Upper lobe of left lung (tissue), 6 donors: Measurements from ENCODE around the gene ANK3. TPM values are rescaled to one million over a fixed set of nuclear protein-coding genes. Genes with fewer than 3 reads are reported as not detected.
A peak's percentile ranks its signal among the peaks of the same experiment; 100 is the strongest.

Source experiments
- ATAC-seq, 2 donors: fragments of 200-7000 bp; cut with Tn5 transposase; one replicate each; pipeline ENCODE4 v1.9.1; 2022; ENCODE audit warnings: mild to moderate bottlenecking in 2 of 2, moderate library complexity in 2 of 2; ENCODE audit not compliant: low FRiP score in 2 of 2
- DNase-seq, 2 donors: peaks; one replicate each; pipeline ENCODE4 v3.0.0-alpha.2; 2019 to 2020
- H3K27ac ChIP-seq, 4 donors: fragments of 200-600 bp; sonication (generic); one replicate each; pipeline ENCODE4 v1.5.1; 2016 to 2019
- H3K27me3 ChIP-seq, 4 donors: fragments of 200-600 bp; sonication (generic); one replicate each; pipeline ENCODE4 v1.5.1; 2017 to 2019
- H3K36me3 ChIP-seq, 4 donors: fragments of 200-600 bp; sonication (generic); one replicate each; pipeline ENCODE4 v1.5.1; 2016 to 2019
- H3K4me1 ChIP-seq, 4 donors: fragments of 200-600 bp; sonication (generic); one replicate each; pipeline ENCODE4 v1.5.1; 2018 to 2019
- H3K4me3 ChIP-seq, 4 donors: fragments of 200-600 bp; sonication (generic); one replicate each; pipeline ENCODE4 v1.5.1; 2017 to 2019; ENCODE audit warnings: mild to moderate bottlenecking in 2 of 4, moderate library complexity in 1 of 4
- H3K9me3 ChIP-seq, 4 donors: fragments of 200-600 bp; sonication (generic); one replicate each; pipeline ENCODE4 v1.5.1; 2018 to 2019
- CTCF ChIP-seq, 6 experiments: fragments of 450-650 bp in 4 of 6; fragments of 200-600 bp in 2 of 6; sonication (generic) in 2 of 6; IDR thresholded peaks; one replicate each; pipeline ENCODE4 v1.5.1; 2016 to 2019; ENCODE audit warnings: antibody characterized with exemption in 6 of 6
- EP300 ChIP-seq, 4 donors: sonication (generic); formaldehyde crosslinking; IDR thresholded peaks; one replicate each; pipeline ENCODE4 v1.5.1; 2017; ENCODE audit warnings: antibody characterized with exemption in 4 of 4, control low read depth in 2 of 4
- POLR2A ChIP-seq, 4 donors: fragments of 450-650 bp; IDR thresholded peaks; one replicate each; pipeline ENCODE4 v1.5.1; 2016 to 2017; ENCODE audit warnings: antibody characterized with exemption in 4 of 4, mild to moderate bottlenecking in 2 of 4
- POLR2AphosphoS5 ChIP-seq, 2 donors: sonication (generic); formaldehyde crosslinking; IDR thresholded peaks; one replicate each; pipeline ENCODE4 v1.5.1; 2017; ENCODE audit warnings: antibody characterized with exemption in 2 of 2
- WGBS, 2 donors: methylation state at CpG; one replicate each; pipeline ENCODE4 v1.1.5; 2017 to 2018; 5-methylcytosine and 5-hydroxymethylcytosine counted together
- total RNA-seq, 6 donors: library from RNA; depleted of rRNA in 4 of 6; stranded (reverse); fragments of >200 nt in 4 of 6; gene quantifications; one replicate each; pipeline versions ENCODE4 v1.1.0 to v1.2.1, GENCODE V29; 2016 to 2021
- donor health status: DM: no; HTN: no; CAD: no; lungs with moderate emphysema.
- donor health status: DM: no; HTN: yes; CAD: no; lungs with severe emphysema.

ANK3 gene
- total RNA-seq, 6 donors from 2014 or later, result 43.9 to 193 (median 98.5) TPM

- Histone ChIP-seq H3K27ac (no peak overlapping the region), H3K27me3 (no peaks in the 10 kb centered on the region), H3K4me1 (peaks cover 0 to 6% (median 2%) of the 10 kb centered on the region in 4 donors), H3K4me3 (no peak overlapping the region), H3K9me3 (no peaks in the 10 kb centered on the region), H3K36me3 (no peaks in the 10 kb centered on the region)
- WGBS, 2 donors, result 88 to 93% methylated on average over 2 of the region's 2 CpGs
- DNase-seq, result no peak
- TF ChIP-seq POLR2AphosphoS5 (IDR thresholded peaks at IDR 0.05) (no peak), POLR2A (IDR thresholded peaks at IDR 0.05) (no peak), EP300 (IDR thresholded peaks at IDR 0.05) (no peak), CTCF (IDR thresholded peaks at IDR 0.05) (no peak)
- no peak for ATAC-seq
Measured at GRCh38 chr10:60417024-60417423, 27.3 kb upstream of the ANK3 start.

- Histone ChIP-seq H3K4me3 (no peak overlapping the region), H3K9me3 (no peaks in the 10 kb centered on the region), H3K36me3 (no peaks in the 10 kb centered on the region), H3K4me1 (no peaks in the 10 kb centered on the region), H3K27ac (no peak overlapping the region), H3K27me3 (no peaks in the 10 kb centered on the region)
- 83 to 87% methylated on average over 12 of the region's 12 CpGs for WGBS, 2 donors
- no peak for DNase-seq
- ATAC-seq, result peak in 1 of 2 donors; percentile 51
- TF ChIP-seq POLR2AphosphoS5 (IDR thresholded peaks at IDR 0.05) (no peak), EP300 (IDR thresholded peaks at IDR 0.05) (no peak), POLR2A (IDR thresholded peaks at IDR 0.05) (no peak), CTCF (IDR thresholded peaks at IDR 0.05) (no peak)
Measured at GRCh38 chr10:60414877-60415585, 25.4 kb upstream of the ANK3 start.

- H3K27me3 ChIP-seq, result no peaks in the 10 kb centered on the region
- TF ChIP-seq EP300 (IDR thresholded peaks at IDR 0.05) (no peak), POLR2AphosphoS5 (IDR thresholded peaks at IDR 0.05) (no peak), CTCF (IDR thresholded peaks at IDR 0.05) (no peak), POLR2A (IDR thresholded peaks at IDR 0.05) (no peak)
- H3K9me3 ChIP-seq, result no peaks in the 10 kb centered on the region
- H3K4me3 ChIP-seq, result no peak overlapping the region
- DNase-seq (no peak), ATAC-seq (no peak)
- H3K27ac ChIP-seq, result no peak overlapping the region
- no peaks in the 10 kb centered on the region for H3K36me3 ChIP-seq
- 91 to 94% methylated on average over 2 of the region's 2 CpGs for WGBS, 2 donors
- no peaks in the 10 kb centered on the region for H3K4me1 ChIP-seq
Measured at GRCh38 chr10:60414111-60414510, 24.4 kb upstream of the ANK3 start.

- DNase-seq, result peak in 1 of 2 donors; percentile 55
- ATAC-seq, result no peak
- TF ChIP-seq POLR2AphosphoS5 (IDR thresholded peaks at IDR 0.05) (no peak), CTCF (IDR thresholded peaks at IDR 0.05) (no peak), POLR2A (IDR thresholded peaks at IDR 0.05) (no peak), EP300 (IDR thresholded peaks at IDR 0.05) (no peak)
- no peaks in the 10 kb centered on the region for H3K4me1 ChIP-seq
- H3K36me3 ChIP-seq, result no peaks in the 10 kb centered on the region
- H3K27me3 ChIP-seq, result no peaks in the 10 kb centered on the region
- H3K27ac ChIP-seq, result no peak overlapping the region
- no peaks in the 10 kb centered on the region for H3K9me3 ChIP-seq
- 74 to 79% methylated on average over 2 of the region's 2 CpGs for WGBS, 2 donors
- H3K4me3 ChIP-seq, result no peak overlapping the region
Measured at GRCh38 chr10:60413306-60414012, 23.8 kb upstream of the ANK3 start.
